Measurements from ENCODE around the gene CFAP45.

CFAP45 gene

GRCh38 chr1:159921700-159922504 is 21.9 kb upstream of the CFAP45 start:
- H3K4me3 ChIP-seq (ENCODE audit: low read length): peak overlapping the region; percentile 99
- no peak for TF ChIP-seq CTCF (conservative IDR thresholded peaks at IDR 0.05; ENCODE audit: low read length)
- no peak for DNase-seq (ENCODE audit: low read depth)

GRCh38 chr1:159921251-159921650 is 21.3 kb upstream of the CFAP45 start:
- H3K4me3 ChIP-seq (ENCODE audit: low read length): no peak overlapping the region
- DNase-seq (ENCODE audit: low read depth): no peak
- no peak for TF ChIP-seq CTCF (conservative IDR thresholded peaks at IDR 0.05; ENCODE audit: low read length)

- no peak for DNase-seq (ENCODE audit: low read depth)
- TF ChIP-seq CTCF (conservative IDR thresholded peaks at IDR 0.05; ENCODE audit: low read length): no peak
- no peak overlapping the region for H3K4me3 ChIP-seq (ENCODE audit: low read length)
These were observed 20.7 kb upstream of the CFAP45 start for GRCh38 chr1:159920651-159921050.

GRCh38 chr1:159920202-159920601 is 20.2 kb upstream of the CFAP45 start:
- no peak for TF ChIP-seq CTCF (conservative IDR thresholded peaks at IDR 0.05; ENCODE audit: low read length)
- no peak overlapping the region for H3K4me3 ChIP-seq (ENCODE audit: low read length)
- no peak for DNase-seq (ENCODE audit: low read depth)

GRCh38 chr1:159919236-159919865 is 19.4 kb upstream of the CFAP45 start:
- TF ChIP-seq CTCF (conservative IDR thresholded peaks at IDR 0.05; ENCODE audit: low read length): no peak
- H3K4me3 ChIP-seq (ENCODE audit: low read length): no peak overlapping the region

GRCh38 chr1:159918352-159919200 is 18.6 kb upstream of the CFAP45 start:
- no peak for TF ChIP-seq CTCF (conservative IDR thresholded peaks at IDR 0.05; ENCODE audit: low read length)
- no peak overlapping the region for H3K4me3 ChIP-seq (ENCODE audit: low read length)
- peak; percentile 59 for DNase-seq (ENCODE audit: low read depth)

More at GRCh38 chr1:159919236-159919865, 19.4 kb upstream of the CFAP45 start:
- no peak for DNase-seq (ENCODE audit: low read depth)

Data from AG10803 (cell line).